Trophoblast cell (in vitro differentiated cells and primary cell): ENCODE results near the gene RFFL.

ENCODE experiments used
- DNase-seq, 2 donors: peaks; one replicate each; pipeline ENCODE4 v3.0.0-alpha.2; 2016
- H2AFZ ChIP-seq: 2 replicates; pipeline ENCODE4 v1.6.1; 2013; ENCODE audit warnings: low read length, moderate library complexity, mild to moderate bottlenecking; ENCODE audit not compliant: insufficient read depth, poor library complexity
- H2AK5ac ChIP-seq: 2 replicates; pipeline ENCODE4 v1.6.1; 2013; ENCODE audit warnings: mild to moderate bottlenecking, low read length
- H2BK120ac ChIP-seq: 2 replicates; pipeline ENCODE4 v1.6.1; 2013; ENCODE audit warnings: low read length, mild to moderate bottlenecking, moderate library complexity; ENCODE audit not compliant: insufficient read depth, poor library complexity
- H2BK12ac ChIP-seq: 2 replicates; pipeline ENCODE4 v1.6.1; 2013; ENCODE audit warnings: mild to moderate bottlenecking, low read length, moderate library complexity
- H2BK5ac ChIP-seq: 2 replicates; pipeline ENCODE4 v1.6.1; 2013; ENCODE audit warnings: low read length, low read depth, moderate library complexity, mild to moderate bottlenecking; ENCODE audit not compliant: poor library complexity
- H3K14ac ChIP-seq: 2 replicates; pipeline ENCODE4 v1.6.1; 2013; ENCODE audit warnings: mild to moderate bottlenecking, low read length
- H3K18ac ChIP-seq: 2 replicates; pipeline ENCODE4 v1.6.1; 2013; ENCODE audit warnings: mild to moderate bottlenecking, low read length
- H3K23ac ChIP-seq: 2 replicates; pipeline ENCODE4 v1.6.1; 2013; ENCODE audit warnings: low read length
- H3K27ac ChIP-seq: 2 replicates; pipeline ENCODE4 v1.5.1; 2013; ENCODE audit warnings: low read depth, mild to moderate bottlenecking, inconsistent platforms, low read length, moderate library complexity
- H3K27me3 ChIP-seq: 2 replicates; pipeline ENCODE4 v1.6.1; 2013; ENCODE audit warnings: inconsistent platforms, mild to moderate bottlenecking, low read length, moderate library complexity; ENCODE audit not compliant: insufficient read depth
- H3K36me3 ChIP-seq, 2 experiments: 1 replicate in 1 of 2; 2 replicates in 1 of 2; pipeline ENCODE4 v1.6.1; 2013; ENCODE audit warnings: low read length in 2 of 2, mild to moderate bottlenecking in 2 of 2, moderate library complexity in 1 of 2; ENCODE audit not compliant: insufficient read depth in 2 of 2, control insufficient read depth in 1 of 2
- H3K4ac ChIP-seq: 2 replicates; pipeline ENCODE4 v1.6.1; 2013; ENCODE audit warnings: low read depth, mild to moderate bottlenecking, low read length, moderate library complexity
- H3K4me1 ChIP-seq, 2 experiments: 1 replicate in 1 of 2; 2 replicates in 1 of 2; pipeline ENCODE4 v1.6.1; 2013; ENCODE audit warnings: low read length in 2 of 2, mild to moderate bottlenecking in 2 of 2, moderate library complexity in 1 of 2; ENCODE audit not compliant: insufficient read depth in 2 of 2, control insufficient read depth in 1 of 2
- H3K4me2 ChIP-seq: 2 replicates; pipeline ENCODE4 v1.6.1; 2013; ENCODE audit warnings: inconsistent platforms, mild to moderate bottlenecking, low read length, moderate library complexity
- H3K4me3 ChIP-seq: 2 replicates; pipeline ENCODE4 v1.5.1; 2013; ENCODE audit warnings: mild to moderate bottlenecking, low read depth, low read length, inconsistent platforms
- H3K79me1 ChIP-seq: one replicate; pipeline ENCODE4 v1.6.1; 2013; ENCODE audit warnings: low read length
- H3K79me2 ChIP-seq: 2 replicates; pipeline ENCODE4 v1.6.1; 2013; ENCODE audit warnings: low read length, mild to moderate bottlenecking; ENCODE audit not compliant: control insufficient read depth, insufficient read depth, poor library complexity
- H3K9ac ChIP-seq: 2 replicates; pipeline ENCODE4 v1.6.1; 2013; ENCODE audit warnings: mild to moderate bottlenecking, low read length
- H3K9me3 ChIP-seq: 2 replicates; pipeline ENCODE4 v1.6.1; 2013; ENCODE audit warnings: low read depth, mild to moderate bottlenecking, control low read depth, inconsistent platforms, low read length; ENCODE audit not compliant: insufficient read depth
- H4K12ac ChIP-seq: 2 replicates; pipeline ENCODE4 v1.6.1; 2013; ENCODE audit warnings: low read depth, mild to moderate bottlenecking, low read length, moderate library complexity
- H4K8ac ChIP-seq: 2 replicates; pipeline ENCODE4 v1.6.1; 2013; ENCODE audit warnings: low read depth, mild to moderate bottlenecking, low read length, moderate library complexity
- H4K91ac ChIP-seq: one replicate; pipeline ENCODE4 v1.6.1; 2013; ENCODE audit warnings: low read depth, mild to moderate bottlenecking, low read length, moderate library complexity
- WGBS: extraction: QIAGEN DNeasy Blood & Tissue Kit; methylation state at CpG from one replicate; pipeline ENCODE4 v1.1.7; 2013; ENCODE audit warnings: missing lambda C conversion rate; ENCODE audit not compliant: insufficient read length, insufficient coverage; ENCODE audit errors: extremely low coverage; 5-methylcytosine and 5-hydroxymethylcytosine counted together

The RFFL gene

DNA sequence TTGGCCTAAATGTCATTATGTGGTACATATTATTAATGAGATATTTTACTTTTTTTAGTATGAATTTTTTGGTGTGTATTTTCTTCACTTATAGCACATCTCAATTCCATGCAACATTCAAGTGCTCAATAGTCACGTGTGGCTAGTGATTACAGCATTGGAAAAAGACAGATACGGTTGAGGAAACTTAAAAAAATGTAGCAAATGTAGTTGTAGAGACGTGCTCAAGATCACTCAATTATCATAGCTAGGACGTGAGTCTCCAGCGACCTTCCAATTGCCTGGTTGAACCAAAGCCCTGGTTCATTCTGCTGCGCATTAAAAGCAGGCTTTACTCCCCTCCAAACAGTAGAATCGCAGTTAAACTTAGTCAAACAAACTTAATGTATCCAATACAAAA lies 84.4 kb downstream of the RFFL start:
- H2AK5ac ChIP-seq, result no peak overlapping the region
- no peak overlapping the region for H3K4ac ChIP-seq
- H3K27ac ChIP-seq, result no peak overlapping the region
- no peak overlapping the region for H4K12ac ChIP-seq
- no peak overlapping the region for H2AFZ ChIP-seq
- H3K18ac ChIP-seq, result no peak overlapping the region
- no peak overlapping the region for H3K14ac ChIP-seq
- no peaks in the 10 kb centered on the region for H3K4me1 ChIP-seq
- H4K8ac ChIP-seq, result no peak overlapping the region
- no peaks in the 10 kb centered on the region for H3K27me3 ChIP-seq
- peaks cover 5% of the 10 kb centered on the region for H3K79me1 ChIP-seq
- no peaks in the 10 kb centered on the region for H3K9me3 ChIP-seq
- peaks cover 4% of the 10 kb centered on the region for H3K79me2 ChIP-seq
- no peak overlapping the region for H2BK120ac ChIP-seq
- no peak overlapping the region for H3K9ac ChIP-seq
- no peak overlapping the region for H4K91ac ChIP-seq
- no peak overlapping the region for H2BK12ac ChIP-seq
- no CpG with 5 or more reads among the region's 7 CpGs for WGBS
- H3K4me3 ChIP-seq, result no peak overlapping the region
- H2BK5ac ChIP-seq, result no peak overlapping the region
- no peak overlapping the region for H3K23ac ChIP-seq
- H3K36me3 ChIP-seq, result peaks cover 4 to 7% of the 10 kb centered on the region in 2 experiments
- DNase-seq, result peak; percentile 55 to 87
- no peak overlapping the region for H3K4me2 ChIP-seq

DNA sequence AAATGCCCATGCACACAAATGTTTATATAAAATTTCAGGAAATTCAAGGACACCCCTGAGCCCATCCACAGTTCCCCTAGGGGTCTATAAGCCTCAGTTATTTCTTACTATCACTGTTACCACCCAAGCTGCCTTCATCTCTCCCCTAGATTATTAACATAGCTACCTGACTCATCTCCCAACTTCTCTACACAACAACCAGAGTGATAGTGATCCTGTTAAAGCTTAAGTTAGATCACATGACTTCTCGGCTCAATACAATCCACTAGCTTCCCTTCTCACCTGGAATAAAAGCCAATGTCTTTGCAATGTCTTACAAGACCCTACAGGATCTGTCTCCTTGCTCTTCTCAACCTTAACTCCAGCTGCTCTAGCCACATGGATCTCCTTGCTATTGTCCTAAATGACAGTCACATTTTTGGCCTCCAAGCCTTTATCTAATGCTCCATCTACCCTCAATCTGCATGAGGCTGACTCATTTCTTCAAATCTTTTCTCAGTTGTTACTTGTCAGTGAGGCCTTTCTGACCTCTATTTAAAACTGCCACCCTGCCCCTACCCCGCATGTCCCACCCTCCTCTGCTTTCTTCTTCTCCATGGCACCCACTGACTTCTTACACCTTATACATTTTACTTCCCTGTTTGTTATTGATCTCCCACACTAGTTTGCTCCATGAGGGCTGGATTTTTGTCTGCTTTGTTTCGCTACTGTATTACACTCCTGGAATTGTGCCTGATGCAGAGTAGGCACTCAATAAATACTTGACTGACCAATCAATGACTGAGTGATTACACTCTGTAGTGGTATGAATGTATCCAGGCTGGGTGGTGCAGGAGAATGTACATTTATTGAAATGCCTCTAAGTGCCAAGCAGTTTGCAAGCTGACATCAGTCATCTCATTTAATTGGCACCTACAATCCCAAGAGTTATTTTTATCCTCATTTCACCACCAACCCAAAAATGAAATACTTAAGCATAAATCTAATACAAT lies 88.4 kb downstream of the RFFL start:
- Histone ChIP-seq H3K79me1 (no peaks in the 10 kb centered on the region), H2AK5ac (no peak overlapping the region), H2BK12ac (no peak overlapping the region), H2BK120ac (no peak overlapping the region), H3K79me2 (no peaks in the 10 kb centered on the region), H4K12ac (no peak overlapping the region), H3K27me3 (no peaks in the 10 kb centered on the region), H3K4me3 (no peak overlapping the region), H3K9me3 (no peaks in the 10 kb centered on the region), H4K91ac (no peak overlapping the region), H3K9ac (no peak overlapping the region), H3K4me1 (no peaks in the 10 kb centered on the region), H3K4me2 (no peak overlapping the region), H3K27ac (no peak overlapping the region), H3K18ac (no peak overlapping the region), H3K23ac (no peak overlapping the region), H2AFZ (no peak overlapping the region), H3K4ac (no peak overlapping the region), H4K8ac (no peak overlapping the region), H3K36me3 (no peaks in the 10 kb centered on the region), H2BK5ac (no peak overlapping the region), H3K14ac (no peak overlapping the region)
- DNase-seq, result peak; percentile 56 to 77
- no CpG with 5 or more reads among the region's 3 CpGs for WGBS

DNA sequence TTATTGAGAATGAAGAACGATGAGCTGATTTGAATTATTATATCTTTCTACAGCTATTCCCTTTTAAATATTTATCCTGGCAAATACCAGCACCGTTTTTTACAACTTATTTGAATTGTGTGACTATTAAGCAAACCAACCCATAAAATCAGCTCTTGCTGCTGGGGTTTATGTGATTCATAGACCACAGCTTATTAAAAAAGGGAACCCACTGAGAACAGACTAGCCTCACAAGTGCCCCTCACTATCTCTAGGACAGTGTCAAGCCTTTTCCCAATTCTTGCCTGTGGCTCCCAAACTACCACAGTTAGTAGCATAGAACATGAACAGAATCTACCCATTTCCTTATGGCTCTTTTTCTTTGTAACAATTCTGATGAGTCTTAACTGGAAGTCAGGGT lies 89.3 kb downstream of the RFFL start:
- H3K36me3 ChIP-seq, result no peaks in the 10 kb centered on the region
- no peaks in the 10 kb centered on the region for H3K9me3 ChIP-seq
- no peak overlapping the region for H2BK5ac ChIP-seq
- H3K23ac ChIP-seq, result no peak overlapping the region
- H3K4ac ChIP-seq, result no peak overlapping the region
- no CpG with 5 or more reads among the region's 2 CpGs for WGBS
- no peak overlapping the region for H4K12ac ChIP-seq
- H2AK5ac ChIP-seq, result no peak overlapping the region
- H3K79me1 ChIP-seq, result no peaks in the 10 kb centered on the region
- DNase-seq, result no peak
- H2BK12ac ChIP-seq, result no peak overlapping the region
- no peak overlapping the region for H3K14ac ChIP-seq
- H3K79me2 ChIP-seq, result no peaks in the 10 kb centered on the region
- no peak overlapping the region for H3K4me3 ChIP-seq
- H3K4me1 ChIP-seq, result no peaks in the 10 kb centered on the region
- no peak overlapping the region for H4K91ac ChIP-seq
- H3K27ac ChIP-seq, result no peak overlapping the region
- H3K9ac ChIP-seq, result no peak overlapping the region
- no peak overlapping the region for H2BK120ac ChIP-seq
- no peak overlapping the region for H4K8ac ChIP-seq
- H3K27me3 ChIP-seq, result no peaks in the 10 kb centered on the region
- H2AFZ ChIP-seq, result no peak overlapping the region
- H3K18ac ChIP-seq, result no peak overlapping the region
- H3K4me2 ChIP-seq, result no peak overlapping the region

DNA sequence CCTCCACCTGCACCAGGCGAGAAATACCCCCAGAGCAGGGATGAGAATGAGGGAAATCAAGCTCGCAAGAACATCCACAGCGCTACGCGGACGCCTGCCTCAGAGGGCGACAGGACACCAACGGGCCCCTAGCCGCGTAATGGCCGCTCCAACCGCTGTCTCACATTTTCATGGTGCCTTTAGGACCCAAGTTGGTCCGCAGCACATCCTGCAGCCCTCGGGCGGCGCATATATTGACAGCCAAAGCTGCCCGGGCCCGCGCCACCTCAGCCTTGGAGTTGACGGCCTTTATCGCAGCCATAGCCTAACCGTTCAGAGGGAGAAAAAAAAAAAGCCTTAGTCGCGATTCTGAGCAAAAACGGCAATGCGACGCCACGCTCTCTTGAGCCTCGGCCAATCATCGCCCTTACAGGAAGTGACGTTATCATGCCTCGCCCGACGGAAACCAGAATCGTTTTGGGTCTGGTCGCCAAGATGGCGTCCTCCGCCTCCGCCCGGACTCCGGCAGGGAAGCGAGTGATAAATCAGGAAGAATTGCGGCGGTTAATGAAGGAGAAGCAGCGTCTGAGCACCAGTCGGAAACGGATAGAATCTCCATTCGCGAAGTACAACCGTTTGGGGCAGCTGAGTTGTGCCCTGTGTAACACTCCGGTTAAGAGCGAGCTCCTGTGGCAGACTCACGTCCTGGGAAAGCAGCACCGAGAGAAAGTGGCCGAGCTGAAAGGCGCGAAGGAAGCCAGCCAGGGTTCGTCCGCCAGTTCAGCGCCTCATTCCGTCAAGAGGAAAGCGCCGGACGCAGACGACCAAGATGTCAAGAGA lies 102.2 kb downstream of the RFFL start, which contains the start of the genes CCT6B and ZNF830:
CCT6B (minus strand) TSS at position 368 of the 819 bp plus-strand sequence; CDS start at position 301, 67 bp downstream.
ZNF830 (plus strand) TSS at position 448 of the 819 bp plus-strand sequence; CDS start at position 475, 27 bp downstream.
- Histone ChIP-seq H3K14ac (peak within 1 kb of the TSS; percentile 88), H3K9me3 (no peaks in the 10 kb centered on the region), H3K36me3 (peaks cover 5 to 7% of the 10 kb centered on the region in 2 experiments), H3K27me3 (no peaks in the 10 kb centered on the region), H4K8ac (peak within 1 kb of the TSS; percentile 99), H2BK12ac (no peak within 1 kb of the TSS), H3K23ac (no peak within 1 kb of the TSS), H3K27ac (peak within 1 kb of the TSS; percentile 51), H2AFZ (peak within 1 kb of the TSS; percentile 86), H3K79me1 (peaks cover 8% of the 10 kb centered on the region), H2BK5ac (peak within 1 kb of the TSS; percentile 56), H3K18ac (peak within 1 kb of the TSS; percentile 78), H3K4me3 (peak within 1 kb of the TSS; percentile 98), H3K4ac (peak within 1 kb of the TSS; percentile 94), H4K12ac (peak within 1 kb of the TSS; percentile 96), H3K4me2 (peak within 1 kb of the TSS; percentile 95), H3K9ac (peak within 1 kb of the TSS; percentile 97), H3K4me1 (peaks cover 3 to 6% of the 10 kb centered on the region in 2 experiments), H2AK5ac (peak within 1 kb of the TSS; percentile 51), H4K91ac (peak within 1 kb of the TSS; percentile 78), H3K79me2 (peaks cover 6% of the 10 kb centered on the region), H2BK120ac (peak within 1 kb of the TSS; percentile 57)
- peak; percentile 95 to 97 for DNase-seq
- WGBS, result no CpG with 5 or more reads among the region's 65 CpGs
